NB4 (cell line): ENCODE results near the gene THADA.

Source experiments
- CTCF ChIP-seq: IDR thresholded peaks from one replicate; pipeline ENCODE4 v1.5.1; 2012; ENCODE audit warnings: low read depth, low read length
- MYC ChIP-seq: IDR thresholded peaks from 2 replicates; pipeline ENCODE4 v1.6.1; 2011; ENCODE audit warnings: low read depth, low read length
- POLR2A ChIP-seq: IDR thresholded peaks from 2 replicates; pipeline ENCODE4 v1.6.1; 2011; ENCODE audit warnings: mild to moderate bottlenecking; ENCODE audit not compliant: insufficient read length; ENCODE audit errors: extremely low read depth

DNA sequence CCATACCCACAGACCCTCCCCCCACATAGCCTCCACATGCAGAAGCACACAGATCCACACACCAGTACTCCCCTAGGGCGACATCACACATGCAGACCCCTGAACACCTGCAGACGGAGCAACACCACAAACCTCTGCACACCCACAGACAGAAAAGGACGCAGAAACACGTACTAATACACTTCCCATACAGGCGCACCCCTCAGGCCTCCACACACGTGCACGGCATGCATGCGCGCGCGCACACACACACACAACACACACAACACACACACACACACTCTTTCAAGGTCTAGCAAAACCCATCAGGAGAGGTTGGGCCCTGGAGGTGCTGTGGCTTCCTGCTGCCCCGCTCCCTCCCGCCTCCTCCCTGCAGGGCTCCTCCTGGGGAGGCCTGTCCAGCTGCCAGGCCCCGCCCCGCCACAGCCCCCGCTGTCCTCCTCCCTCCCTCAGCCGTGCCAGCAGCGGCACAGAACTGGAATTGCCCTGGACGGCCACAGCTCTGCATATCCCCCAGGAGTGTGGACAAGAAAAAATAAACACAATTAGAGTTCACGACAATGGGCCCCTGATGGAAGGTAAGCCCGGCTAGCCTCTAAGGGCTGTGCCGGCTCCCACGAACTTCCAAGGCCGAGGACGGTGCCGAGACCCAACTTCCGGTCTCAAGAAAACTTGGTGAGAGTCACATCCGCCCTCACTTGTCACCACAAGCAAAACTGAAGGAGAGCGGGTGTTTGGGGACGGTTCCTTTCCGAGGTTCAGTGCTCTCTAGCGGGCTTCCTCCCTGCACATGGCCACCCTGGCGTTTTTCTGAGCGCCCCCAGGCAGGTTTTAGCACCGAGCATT, 376.2 kb downstream of the THADA start:
- TF ChIP-seq POLR2A = peak; percentile 74
- TF ChIP-seq CTCF = peak; percentile 3
- peak; percentile 81 for TF ChIP-seq MYC
